GM21423 (cell line): ENCODE measurements around the gene ICA1.

Experiments
- ATAC-seq: cut with Tn5 transposase; IDR thresholded peaks from one replicate; pipeline ENCODE4 v1.9.1; 2021; ENCODE audit warnings: mild to moderate bottlenecking, moderate library complexity; ENCODE audit not compliant: unreplicated experiment

The ICA1 gene

GRCh38 chr7:8165150-8165549 is 96.8 kb downstream of the ICA1 start:
- ATAC-seq, result no peak

- no peak for ATAC-seq
Measured at GRCh38 chr7:8162181-8162580, 99.8 kb downstream of the ICA1 start.

- ATAC-seq, result no peak
Measured at GRCh38 chr7:8161364-8161828, 100.6 kb downstream of the ICA1 start.

- no peak for ATAC-seq
Measured at GRCh38 chr7:8160779-8161345, 101.1 kb downstream of the ICA1 start.

GRCh38 chr7:8160250-8160649 is 101.7 kb downstream of the ICA1 start:
- ATAC-seq, result no peak

GRCh38 chr7:8159595-8159994 is 102.4 kb downstream of the ICA1 start:
- ATAC-seq, result no peak

- no peak for ATAC-seq
Measured at GRCh38 chr7:8157296-8157695, 104.7 kb downstream of the ICA1 start.

- ATAC-seq, result no peak
Measured at GRCh38 chr7:8155836-8156235, 106.1 kb downstream of the ICA1 start.

GRCh38 chr7:8154272-8154671 is 107.7 kb downstream of the ICA1 start:
- no peak for ATAC-seq

- no peak for ATAC-seq
Measured at GRCh38 chr7:8152489-8153192, 109.3 kb downstream of the ICA1 start.

GRCh38 chr7:8151161-8151725 is 110.7 kb downstream of the ICA1 start:
- no peak for ATAC-seq

- ATAC-seq, result peak; percentile 63
Measured at GRCh38 chr7:8149222-8149621, 112.7 kb downstream of the ICA1 start.

- no peak for ATAC-seq
Measured at GRCh38 chr7:8147760-8148463, 114.1 kb downstream of the ICA1 start.

- ATAC-seq, result no peak
Measured at GRCh38 chr7:8146788-8147413, 115.1 kb downstream of the ICA1 start.

- ATAC-seq, result no peak
Measured at GRCh38 chr7:8146106-8146787, 115.7 kb downstream of the ICA1 start.

- ATAC-seq, result no peak
Measured at GRCh38 chr7:8144856-8145255, 117.1 kb downstream of the ICA1 start.

- ATAC-seq, result no peak
Measured at GRCh38 chr7:8143151-8143874, 118.7 kb downstream of the ICA1 start.

- ATAC-seq, result no peak
Measured at GRCh38 chr7:8142477-8142876, 119.5 kb downstream of the ICA1 start.

GRCh38 chr7:8141070-8141469 is 120.9 kb downstream of the ICA1 start:
- ATAC-seq, result no peak
